MG63 (cell line): Measurements from ENCODE around the gene FSTL4. TPM values are rescaled to one million over a fixed set of nuclear protein-coding genes. Genes with fewer than 3 reads are reported as not detected.
"Not testable (repeated sequence)": the region's sequence is repeated elsewhere in the genome, so short reads cannot be mapped to it uniquely, and the experiment has no call there.

ENCODE experiments used
- DNase-seq: peaks from one replicate; pipeline ENCODE4 v3.0.0-alpha.2; 2020
- H3K27me3 ChIP-seq: fragments of 250-450 bp; sonication (Bioruptor Pico); 2 replicates; pipeline ENCODE4 v1.5.1; 2020; ENCODE audit warnings: mild to moderate bottlenecking, moderate library complexity
- H3K36me3 ChIP-seq: fragments of 250-450 bp; sonication (Bioruptor Pico); 2 replicates; pipeline ENCODE4 v1.5.1; 2020; ENCODE audit warnings: mild to moderate bottlenecking, moderate library complexity
- H3K4me3 ChIP-seq: fragments of 250-450 bp; sonication (Bioruptor Pico); 2 replicates; pipeline ENCODE4 v1.5.1; 2020; ENCODE audit warnings: mild to moderate bottlenecking, moderate library complexity
- H3K9me3 ChIP-seq: fragments of 250-450 bp; sonication (Bioruptor Pico); 2 replicates; pipeline ENCODE4 v1.5.1; 2020; ENCODE audit warnings: mild to moderate bottlenecking, moderate library complexity
- total RNA-seq: library from RNA; depleted of rRNA; stranded (reverse); fragments of >200 nt; shearing (Covaris generic); gene quantifications from 2 replicates; pipeline ENCODE4 v1.2.3, GENCODE V29; 2014; ENCODE audit warnings: low replicate concordance

FSTL4 gene
- total RNA-seq, 1 experiment from 2014 or later = not detected

GRCh38 chr5:133581918-133582317, 30.4 kb downstream of the FSTL4 start:
- no peaks in the 10 kb centered on the region for H3K9me3 ChIP-seq
- H3K36me3 ChIP-seq = no peaks in the 10 kb centered on the region
- no peak overlapping the region for H3K4me3 ChIP-seq
- H3K27me3 ChIP-seq = peaks cover 13% of the 10 kb centered on the region
- no peak for DNase-seq

- Histone ChIP-seq H3K27me3 (peaks cover 13% of the 10 kb centered on the region), H3K4me3 (no peak overlapping the region), H3K36me3 (no peaks in the 10 kb centered on the region), H3K9me3 (no peaks in the 10 kb centered on the region)
- DNase-seq = no peak
Measured at GRCh38 chr5:133581348-133581747, 31.0 kb downstream of the FSTL4 start.

GRCh38 chr5:133580618-133581017, 31.7 kb downstream of the FSTL4 start:
- Histone ChIP-seq H3K9me3 (no peaks in the 10 kb centered on the region), H3K4me3 (no peak overlapping the region)
- DNase-seq = no peak

GRCh38 chr5:133579766-133580165, 32.6 kb downstream of the FSTL4 start:
- no peaks in the 10 kb centered on the region for H3K9me3 ChIP-seq

More at GRCh38 chr5:133580618-133581017, 31.7 kb downstream of the FSTL4 start:
- peaks cover 13% of the 10 kb centered on the region for H3K27me3 ChIP-seq
- no peaks in the 10 kb centered on the region for H3K36me3 ChIP-seq

GRCh38 chr5:133569347-133569746, 43.0 kb downstream of the FSTL4 start:
- peak; percentile 72 for DNase-seq
- H3K36me3 ChIP-seq = no peaks in the 10 kb centered on the region
- H3K4me3 ChIP-seq = no peak overlapping the region
- H3K27me3 ChIP-seq = peaks cover 21% of the 10 kb centered on the region
- H3K9me3 ChIP-seq = peaks cover 21% of the 10 kb centered on the region

More at GRCh38 chr5:133579766-133580165, 32.6 kb downstream of the FSTL4 start:
- no peak for DNase-seq
- Histone ChIP-seq H3K4me3 (no peak overlapping the region), H3K27me3 (peaks cover 15% of the 10 kb centered on the region), H3K36me3 (no peaks in the 10 kb centered on the region)

- H3K9me3 ChIP-seq = no peaks in the 10 kb centered on the region
- H3K36me3 ChIP-seq = no peaks in the 10 kb centered on the region
- H3K27me3 ChIP-seq = peaks cover 32% of the 10 kb centered on the region
- H3K4me3 ChIP-seq = no peak overlapping the region
- DNase-seq = peak; percentile 24
Measured at GRCh38 chr5:133565993-133566392, 46.3 kb downstream of the FSTL4 start.

GRCh38 chr5:133564921-133565565, 47.3 kb downstream of the FSTL4 start:
- Histone ChIP-seq H3K36me3 (no peaks in the 10 kb centered on the region), H3K9me3 (no peaks in the 10 kb centered on the region), H3K4me3 (no peak overlapping the region), H3K27me3 (peaks cover 35% of the 10 kb centered on the region)
- peak; percentile 6 for DNase-seq

- no peak for DNase-seq
- peaks cover 45% of the 10 kb centered on the region for H3K27me3 ChIP-seq
Measured at GRCh38 chr5:133562554-133562953, 49.8 kb downstream of the FSTL4 start.

GRCh38 chr5:133559960-133560359, 52.4 kb downstream of the FSTL4 start:
- no peaks in the 10 kb centered on the region for H3K9me3 ChIP-seq
- no peaks in the 10 kb centered on the region for H3K36me3 ChIP-seq
- peaks cover 36% of the 10 kb centered on the region for H3K27me3 ChIP-seq
- no peak for DNase-seq
- H3K4me3 ChIP-seq = no peak overlapping the region

More at GRCh38 chr5:133562554-133562953, 49.8 kb downstream of the FSTL4 start:
- Histone ChIP-seq H3K9me3 (no peaks in the 10 kb centered on the region), H3K36me3 (no peaks in the 10 kb centered on the region), H3K4me3 (no peak overlapping the region)

GRCh38 chr5:133556551-133556950, 55.8 kb downstream of the FSTL4 start:
- Histone ChIP-seq H3K4me3 (no peak overlapping the region), H3K9me3 (no peaks in the 10 kb centered on the region), H3K27me3 (peaks cover 33% of the 10 kb centered on the region), H3K36me3 (no peaks in the 10 kb centered on the region)
- no peak for DNase-seq

GRCh38 chr5:133554279-133554678, 58.1 kb downstream of the FSTL4 start:
- no peak for DNase-seq
- H3K36me3 ChIP-seq = no peaks in the 10 kb centered on the region
- peaks cover 31% of the 10 kb centered on the region for H3K27me3 ChIP-seq
- H3K9me3 ChIP-seq = no peaks in the 10 kb centered on the region
- H3K4me3 ChIP-seq = no peak overlapping the region

GRCh38 chr5:133552925-133553525, 59.3 kb downstream of the FSTL4 start:
- H3K36me3 ChIP-seq = no peaks in the 10 kb centered on the region
- no peaks in the 10 kb centered on the region for H3K9me3 ChIP-seq
- H3K4me3 ChIP-seq = no peak overlapping the region
- DNase-seq = peak; percentile 61
- peaks cover 29% of the 10 kb centered on the region for H3K27me3 ChIP-seq

- no peak for DNase-seq
- Histone ChIP-seq H3K9me3 (no peaks in the 10 kb centered on the region), H3K36me3 (no peaks in the 10 kb centered on the region), H3K4me3 (no peak overlapping the region), H3K27me3 (peaks cover 17% of the 10 kb centered on the region)
Measured at GRCh38 chr5:133546500-133546899, 65.8 kb downstream of the FSTL4 start.

- no peak for DNase-seq
- H3K27me3 ChIP-seq = peaks cover 14% of the 10 kb centered on the region
- no peaks in the 10 kb centered on the region for H3K36me3 ChIP-seq
- no peak overlapping the region for H3K4me3 ChIP-seq
- no peaks in the 10 kb centered on the region for H3K9me3 ChIP-seq
Measured at GRCh38 chr5:133544346-133544745, 68.0 kb downstream of the FSTL4 start.

- Histone ChIP-seq H3K9me3 (no peaks in the 10 kb centered on the region), H3K36me3 (no peaks in the 10 kb centered on the region), H3K27me3 (peaks cover 13% of the 10 kb centered on the region), H3K4me3 (no peak overlapping the region)
- DNase-seq = no peak
Measured at GRCh38 chr5:133539818-133540217, 72.5 kb downstream of the FSTL4 start.

- Histone ChIP-seq H3K9me3 (no peaks in the 10 kb centered on the region), H3K27me3 (peaks cover 13% of the 10 kb centered on the region), H3K4me3 (no peak overlapping the region), H3K36me3 (no peaks in the 10 kb centered on the region)
- no peak for DNase-seq
Measured at GRCh38 chr5:133538718-133539117, 73.6 kb downstream of the FSTL4 start.

GRCh38 chr5:133535241-133535929, 77.0 kb downstream of the FSTL4 start:
- H3K9me3 ChIP-seq, H3K4me3 ChIP-seq, H3K36me3 ChIP-seq, H3K27me3 ChIP-seq, DNase-seq: not testable (repeated sequence)
